ENCODE results near the gene PRPH2. TPM values are rescaled to one million over a fixed set of nuclear protein-coding genes. Genes with fewer than 3 reads are reported as not detected.

Gene PRPH2
- total RNA-seq, 1 donor from 2014 or later: not detected

- intact Hi-C loops (cut with micrococcal nuclease): no loop called here
These were observed 70.2 kb downstream of the PRPH2 start for GRCh38 chr6:42652024-42652746.

Other genes starting within 250 kb of the PRPH2 start
- gene UBR2, start 158.6 kb downstream of the PRPH2 start, total RNA-seq: 32.0 and 33.9 TPM in 2 replicates
- gene TBCC, start 23.5 kb upstream of the PRPH2 start, total RNA-seq: 35.0 TPM in 2 replicates
- gene BICRAL, start 59.5 kb upstream of the PRPH2 start, total RNA-seq: 25.9 and 26.1 TPM in 2 replicates
- gene RPL7L1, start 157.0 kb upstream of the PRPH2 start, total RNA-seq: 96.8 and 102 TPM in 2 replicates
- gene PTCRA, start 193.5 kb upstream of the PRPH2 start, total RNA-seq: not detected in 2 replicates
- 44.9 and 48.2 TPM in 2 replicates for gene CNPY3, start 206.9 kb upstream of the PRPH2 start, total RNA-seq
- gene GNMT, start 238.2 kb upstream of the PRPH2 start, total RNA-seq: 0.71 and 1.3 TPM in 2 replicates